GM23338 (cell line): ENCODE data around the gene DEPDC1. TPM values are rescaled to one million over a fixed set of nuclear protein-coding genes. Genes with fewer than 3 reads are reported as not detected.

ENCODE experiments used
- ATAC-seq: fragments of 200-7000 bp; cut with Tn5 transposase; 3 replicates; pipeline ENCODE4 v1.9.1; 2020
- DNase-seq: peaks from one replicate; pipeline ENCODE4 v3.0.0-alpha.2; 2015; ENCODE audit warnings: low spot score
- H2AFZ ChIP-seq: fragments of 200-600 bp; sonication (generic); 2 replicates; pipeline ENCODE4 v1.8.0; 2016; ENCODE audit warnings: antibody characterized with exemption, mild to moderate bottlenecking, moderate library complexity
- H3F3A ChIP-seq: fragments of 200-600 bp; sonication (generic); replicated peaks from 2 replicates; pipeline ENCODE4 v1.8.0; 2017; ENCODE audit warnings: antibody characterized with exemption, mixed run types, low read depth
- H3K27ac ChIP-seq: fragments of 200-600 bp; sonication (generic); 2 replicates; pipeline ENCODE4 v1.6.1; 2016; ENCODE audit warnings: low read depth
- H3K27me3 ChIP-seq: fragments of 200-600 bp; sonication (generic); 2 replicates; pipeline ENCODE4 v1.8.0; 2016; ENCODE audit warnings: mild to moderate bottlenecking, mixed run types, moderate library complexity; ENCODE audit not compliant: insufficient read depth
- H3K36me3 ChIP-seq: fragments of 200-600 bp; sonication (generic); 2 replicates; pipeline ENCODE4 v1.8.0; 2016; ENCODE audit warnings: mild to moderate bottlenecking; ENCODE audit not compliant: insufficient read depth
- H3K4me1 ChIP-seq: fragments of 200-600 bp; sonication (generic); 2 replicates; pipeline ENCODE4 v1.8.0; 2016; ENCODE audit warnings: mild to moderate bottlenecking, moderate library complexity; ENCODE audit not compliant: insufficient read depth
- H3K4me2 ChIP-seq: fragments of 200-600 bp; sonication (generic); 2 replicates; pipeline ENCODE4 v1.7.1; 2017; ENCODE audit warnings: mixed run types
- H3K4me3 ChIP-seq: fragments of 200-600 bp; sonication (generic); 2 replicates; pipeline ENCODE4 v1.6.1; 2016; ENCODE audit warnings: mixed run types
- H3K79me2 ChIP-seq: fragments of 200-600 bp; sonication (generic); replicated peaks from 2 replicates; pipeline ENCODE4 v1.8.0; 2017; ENCODE audit warnings: mild to moderate bottlenecking; ENCODE audit not compliant: insufficient read depth
- H3K9me2 ChIP-seq: fragments of 200-600 bp; sonication (generic); 2 replicates; pipeline ENCODE4 v1.8.0; 2017; ENCODE audit not compliant: insufficient read depth
- H4K20me1 ChIP-seq: fragments of 200-600 bp; sonication (generic); replicated peaks from 2 replicates; pipeline ENCODE4 v1.8.0; 2017; ENCODE audit warnings: mild to moderate bottlenecking; ENCODE audit not compliant: insufficient read depth
- H3K27ac Mint-ChIP-seq: 2 replicates; pipeline ENCODE4 v1.8.0; 2020; ENCODE audit warnings: inconsistent platforms, mild to moderate bottlenecking, moderate library complexity, mixed read lengths
- H3K27me3 Mint-ChIP-seq: 3 replicates; pipeline ENCODE4 v1.8.0; 2022; ENCODE audit warnings: low read depth, mild to moderate bottlenecking, moderate library complexity, mixed read lengths, inconsistent platforms; ENCODE audit not compliant: insufficient read depth, poor library complexity
- H3K36me3 Mint-ChIP-seq: 3 replicates; pipeline ENCODE4 v1.8.0; 2021; ENCODE audit warnings: low read depth, mild to moderate bottlenecking, inconsistent platforms, moderate library complexity, mixed read lengths
- H3K4me1 Mint-ChIP-seq: 3 replicates; pipeline ENCODE4 v1.8.0; 2020; ENCODE audit warnings: mild to moderate bottlenecking, inconsistent platforms, mixed read lengths
- H3K4me3 Mint-ChIP-seq: 3 replicates; pipeline ENCODE4 v1.8.0; 2021; ENCODE audit warnings: moderate library complexity, mild to moderate bottlenecking, inconsistent platforms, mixed read lengths
- H3K9me3 Mint-ChIP-seq: 3 replicates; pipeline ENCODE4 v1.8.0; 2020; ENCODE audit warnings: moderate library complexity, mild to moderate bottlenecking, inconsistent platforms, mixed read lengths
- JUNB ChIP-seq: IDR thresholded peaks from one replicate; pipeline ENCODE4 v1.6.1; 2016; ENCODE audit warnings: antibody characterized with exemption; ENCODE audit not compliant: unreplicated experiment
- NANOG ChIP-seq: IDR thresholded peaks from 2 replicates; pipeline ENCODE4 v1.6.1; 2016; ENCODE audit warnings: antibody characterized with exemption, borderline replicate concordance
- ZNF331 ChIP-seq: fragments of 250-450 bp; sonication (Bioruptor Pico); IDR thresholded peaks from 2 replicates; pipeline ENCODE4 v1.5.0; 2020; ENCODE audit warnings: low read depth, mild to moderate bottlenecking, moderate library complexity
- polyA plus RNA-seq: library from polyadenylated mRNA; unstranded; fragments of >200 nt; fragmentation: Nextera tagmentation; extraction: Ambion mirVana; gene quantifications from 2 replicates; pipeline ENCODE4 v1.2.1, GENCODE V29; 2016
- total RNA-seq: library from RNA; depleted of rRNA; stranded (reverse); fragments of >200 nt; shearing (Covaris generic); gene quantifications from 2 replicates; pipeline ENCODE4 v1.2.3, GENCODE V29; 2014
- TF ChIP-seq, protein P1 (sequence below), 2 experiments: fragments of 200-600 bp in 1 of 2; sonication (generic) in 1 of 2; conservative IDR thresholded peaks; 2 replicates each; pipeline versions ENCODE4 v1.5.1 to v1.6.1; 2016 to 2017; ENCODE audit warnings: antibody characterized with exemption in 2 of 2, low read depth in 2 of 2, mild to moderate bottlenecking in 2 of 2, moderate library complexity in 1 of 2
- TF ChIP-seq, protein P2 (sequence below): IDR thresholded peaks from 2 replicates; pipeline ENCODE4 v1.6.1; 2016; ENCODE audit warnings: antibody characterized with exemption

Gene DEPDC1
- total and polyA plus RNA-seq, 2 experiments from 2014 or later: 30.0 to 42.9 TPM

DNA sequence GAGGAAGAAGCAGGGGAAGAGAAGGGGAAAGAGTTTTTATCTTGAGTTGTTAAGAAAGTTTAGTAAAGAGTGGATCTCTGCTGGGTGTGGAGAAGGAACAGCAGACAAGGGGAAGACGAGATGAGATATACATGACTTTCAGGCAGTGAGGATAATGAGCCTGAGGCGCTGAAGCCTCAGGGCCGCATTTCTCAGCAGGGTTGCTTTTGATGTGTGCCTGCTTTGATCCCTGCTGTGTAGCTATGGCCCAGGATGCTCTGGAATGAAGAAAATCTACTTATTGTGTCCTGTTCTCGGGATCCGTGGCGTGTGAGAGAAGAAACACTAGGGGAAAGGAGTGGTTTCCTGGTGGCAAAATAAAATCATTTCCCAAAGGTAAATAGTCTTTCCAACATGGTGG lies 32.0 kb downstream of the DEPDC1 start:
- Histone ChIP-seq H3K79me2 (no peaks in the 10 kb centered on the region), H3K9me2 (no peaks in the 10 kb centered on the region; the same call in 1 of the 2 replicates), H4K20me1 (no peaks in the 10 kb centered on the region), H3K4me3 (no peak overlapping the region), H2AFZ (no peak overlapping the region), H3K4me1 (peaks cover 5% of the 10 kb centered on the region; the same call in 1 of the 2 replicates), H3K27me3 (no peaks in the 10 kb centered on the region), H3K27ac (no peak overlapping the region), H3K36me3 (no peaks in the 10 kb centered on the region), H3F3A (no peaks in the 10 kb centered on the region), H3K4me2 (peak overlapping the region; percentile 53)
- H3K4me3 Mint-ChIP-seq: no peak overlapping the region
- peak; percentile 83 for ATAC-seq
- peaks cover 7% of the 10 kb centered on the region for H3K36me3 Mint-ChIP-seq
- peaks cover 9% of the 10 kb centered on the region; the same call in 2 of the 3 replicates for H3K9me3 Mint-ChIP-seq
- H3K4me1 Mint-ChIP-seq: peaks cover 14% of the 10 kb centered on the region
- peak; percentile 62 for DNase-seq
- no peak for TF ChIP-seq ZNF331 (CRISPR knock-in tag)
- no peaks in the 10 kb centered on the region for H3K27me3 Mint-ChIP-seq
- H3K27ac Mint-ChIP-seq: no peak overlapping the region

DNA sequence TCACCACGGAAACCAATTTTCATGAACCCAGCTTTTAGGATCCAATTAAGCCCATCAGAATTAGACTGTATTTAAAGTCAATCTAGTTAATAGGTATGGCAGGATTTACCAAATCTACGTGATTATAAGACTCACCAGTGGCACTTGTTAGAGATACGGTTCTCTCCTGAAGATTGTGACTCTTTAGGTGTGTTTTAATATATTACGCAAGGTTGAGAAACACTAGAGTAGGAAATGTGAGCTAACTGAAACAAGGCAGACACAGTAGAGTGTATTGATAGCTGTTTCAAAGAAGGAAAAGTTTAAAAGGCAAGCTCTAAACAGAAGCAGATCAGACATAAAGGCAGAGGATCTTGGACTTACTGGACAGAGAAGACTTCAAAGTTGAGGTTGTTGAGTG lies 35.9 kb downstream of the DEPDC1 start:
- no peaks in the 10 kb centered on the region for H3K27me3 ChIP-seq
- H3K4me3 ChIP-seq: no peak overlapping the region
- no peak overlapping the region for H3K27ac Mint-ChIP-seq
- H3K27ac ChIP-seq: no peak overlapping the region
- no peak overlapping the region for H3K4me3 Mint-ChIP-seq
- DNase-seq (no peak), ATAC-seq (no peak)
- TF ChIP-seq, protein P1, sequence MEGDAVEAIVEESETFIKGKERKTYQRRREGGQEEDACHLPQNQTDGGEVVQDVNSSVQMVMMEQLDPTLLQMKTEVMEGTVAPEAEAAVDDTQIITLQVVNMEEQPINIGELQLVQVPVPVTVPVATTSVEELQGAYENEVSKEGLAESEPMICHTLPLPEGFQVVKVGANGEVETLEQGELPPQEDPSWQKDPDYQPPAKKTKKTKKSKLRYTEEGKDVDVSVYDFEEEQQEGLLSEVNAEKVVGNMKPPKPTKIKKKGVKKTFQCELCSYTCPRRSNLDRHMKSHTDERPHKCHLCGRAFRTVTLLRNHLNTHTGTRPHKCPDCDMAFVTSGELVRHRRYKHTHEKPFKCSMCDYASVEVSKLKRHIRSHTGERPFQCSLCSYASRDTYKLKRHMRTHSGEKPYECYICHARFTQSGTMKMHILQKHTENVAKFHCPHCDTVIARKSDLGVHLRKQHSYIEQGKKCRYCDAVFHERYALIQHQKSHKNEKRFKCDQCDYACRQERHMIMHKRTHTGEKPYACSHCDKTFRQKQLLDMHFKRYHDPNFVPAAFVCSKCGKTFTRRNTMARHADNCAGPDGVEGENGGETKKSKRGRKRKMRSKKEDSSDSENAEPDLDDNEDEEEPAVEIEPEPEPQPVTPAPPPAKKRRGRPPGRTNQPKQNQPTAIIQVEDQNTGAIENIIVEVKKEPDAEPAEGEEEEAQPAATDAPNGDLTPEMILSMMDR (conservative IDR thresholded peaks at IDR 0.05; ENCODE audit: low read depth in 2 of 2): no peak
- TF ChIP-seq NANOG (no peak), ZNF331 (CRISPR knock-in tag) (no peak)
- no peaks in the 10 kb centered on the region for H3K79me2 ChIP-seq
- no peaks in the 10 kb centered on the region for H4K20me1 ChIP-seq
- H3K36me3 ChIP-seq: no peaks in the 10 kb centered on the region
- no peaks in the 10 kb centered on the region for H3K27me3 Mint-ChIP-seq
- H3F3A ChIP-seq: no peaks in the 10 kb centered on the region
- H3K4me2 ChIP-seq: no peak overlapping the region
- H3K4me1 Mint-ChIP-seq: peaks cover 9% of the 10 kb centered on the region
- H3K4me1 ChIP-seq: peaks cover 5% of the 10 kb centered on the region; the same call in 1 of the 2 replicates
- H3K9me2 ChIP-seq: no peaks in the 10 kb centered on the region; the same call in 1 of the 2 replicates
- H3K9me3 Mint-ChIP-seq: peaks cover 9% of the 10 kb centered on the region; the same call in 2 of the 3 replicates
- H2AFZ ChIP-seq: no peak overlapping the region
- H3K36me3 Mint-ChIP-seq: peaks cover 7% of the 10 kb centered on the region

DNA sequence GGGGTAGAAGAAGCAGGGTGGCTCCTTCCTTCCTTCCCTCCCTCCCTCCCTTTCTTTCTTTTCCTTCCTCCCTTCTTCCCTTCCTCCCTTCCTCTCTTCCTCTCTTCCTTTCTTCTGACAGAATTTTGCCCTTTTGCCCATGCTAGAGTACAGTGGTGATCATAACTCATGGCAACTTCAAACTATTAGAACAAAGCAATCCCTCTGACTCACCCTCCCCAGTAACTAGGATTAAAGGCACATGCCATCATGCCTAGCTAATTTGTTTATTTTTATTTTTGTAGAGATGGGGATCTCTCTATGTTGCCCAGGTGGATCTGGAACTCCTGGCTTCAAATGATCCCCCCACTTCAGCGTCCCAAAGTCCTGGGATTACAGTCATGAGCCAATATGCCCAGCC lies 37.1 kb downstream of the DEPDC1 start:
- Mint-ChIP-seq H3K4me3 (no peak overlapping the region), H3K4me1 (peaks cover 3% of the 10 kb centered on the region), H3K27ac (no peak overlapping the region), H3K9me3 (peaks cover 9% of the 10 kb centered on the region; the same call in 2 of the 3 replicates), H3K27me3 (no peaks in the 10 kb centered on the region), H3K36me3 (peaks cover 7% of the 10 kb centered on the region)
- Histone ChIP-seq H3K27me3 (no peaks in the 10 kb centered on the region), H3F3A (no peaks in the 10 kb centered on the region), H3K4me3 (no peak overlapping the region), H3K4me1 (peaks cover 5% of the 10 kb centered on the region; the same call in 1 of the 2 replicates), H3K79me2 (no peaks in the 10 kb centered on the region), H2AFZ (no peak overlapping the region), H3K36me3 (no peaks in the 10 kb centered on the region), H3K4me2 (no peak overlapping the region), H3K9me2 (no peaks in the 10 kb centered on the region; the same call in 1 of the 2 replicates), H4K20me1 (no peaks in the 10 kb centered on the region), H3K27ac (no peak overlapping the region)
- DNase-seq (no peak), ATAC-seq (no peak)
- TF ChIP-seq, protein P2, sequence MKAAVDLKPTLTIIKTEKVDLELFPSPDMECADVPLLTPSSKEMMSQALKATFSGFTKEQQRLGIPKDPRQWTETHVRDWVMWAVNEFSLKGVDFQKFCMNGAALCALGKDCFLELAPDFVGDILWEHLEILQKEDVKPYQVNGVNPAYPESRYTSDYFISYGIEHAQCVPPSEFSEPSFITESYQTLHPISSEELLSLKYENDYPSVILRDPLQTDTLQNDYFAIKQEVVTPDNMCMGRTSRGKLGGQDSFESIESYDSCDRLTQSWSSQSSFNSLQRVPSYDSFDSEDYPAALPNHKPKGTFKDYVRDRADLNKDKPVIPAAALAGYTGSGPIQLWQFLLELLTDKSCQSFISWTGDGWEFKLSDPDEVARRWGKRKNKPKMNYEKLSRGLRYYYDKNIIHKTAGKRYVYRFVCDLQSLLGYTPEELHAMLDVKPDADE: no peak
- TF ChIP-seq ZNF331 (CRISPR knock-in tag) (no peak), JUNB (no peak)
